HepG2 (cell line): ENCODE measurements around the gene CDK10. TPM values are rescaled to one million over a fixed set of nuclear protein-coding genes. Genes with fewer than 3 reads are reported as not detected.

Experiments
- CBX2 ChIP-seq, 2 experiments: fragments of 200-600 bp in 1 of 2; sonication (generic); formaldehyde crosslinking in 1 of 2; IDR thresholded peaks; 2 replicates each; pipeline versions ENCODE4 v1.7.0 to v1.8.1; 2018 to 2022; ENCODE audit warnings: low read depth in 2 of 2, low read length in 1 of 2, mild to moderate bottlenecking in 1 of 2, missing genetic modification reagents in 1 of 2
- CENPX ChIP-seq: sonication (generic); formaldehyde crosslinking; IDR thresholded peaks from 2 replicates; pipeline ENCODE4 v1.9.0; 2021; ENCODE audit warnings: mild to moderate bottlenecking, missing genetic modification reagents, moderate library complexity
- ELF1 ChIP-seq: sonication (generic); formaldehyde crosslinking; IDR thresholded peaks from 2 replicates; pipeline ENCODE4 v1.4.0; 2020; ENCODE audit warnings: missing genetic modification reagents
- ERF ChIP-seq: IDR thresholded peaks from 2 replicates; pipeline ENCODE4 v1.6.1; 2018; ENCODE audit warnings: missing biosample characterization, missing genetic modification reagents
- FOXK1 ChIP-seq: sonication (generic); formaldehyde crosslinking; IDR thresholded peaks from 2 replicates; pipeline ENCODE4 v1.4.0; 2020; ENCODE audit warnings: low read depth, missing genetic modification reagents, borderline replicate concordance
- GATAD1 ChIP-seq: IDR thresholded peaks from 2 replicates; pipeline ENCODE4 v1.6.1; 2016; ENCODE audit warnings: missing genetic modification reagents, missing compliant biosample characterization
- HHEX ChIP-seq: IDR thresholded peaks from 2 replicates; pipeline ENCODE4 v1.6.1; 2016; ENCODE audit warnings: control low read depth
- HMG20B ChIP-seq: conservative IDR thresholded peaks from 2 replicates; pipeline ENCODE4 v1.6.1; 2016; ENCODE audit warnings: missing genetic modification reagents, missing compliant biosample characterization
- POGK ChIP-seq: sonication (generic); formaldehyde crosslinking; conservative IDR thresholded peaks from 2 replicates; pipeline ENCODE4 v1.8.0; 2022; ENCODE audit warnings: mild to moderate bottlenecking, moderate library complexity, missing genetic modification reagents
- REXO4 ChIP-seq: sonication (generic); formaldehyde crosslinking; IDR thresholded peaks from 2 replicates; pipeline ENCODE4 v1.8.0; 2022; ENCODE audit warnings: missing genetic modification reagents, mild to moderate bottlenecking, borderline replicate concordance
- SALL2 ChIP-seq: sonication (generic); formaldehyde crosslinking; IDR thresholded peaks from 2 replicates; pipeline ENCODE4 v1.8.1; 2023; ENCODE audit warnings: mild to moderate bottlenecking, missing genetic modification reagents, inconsistent platforms
- SP5 ChIP-seq: IDR thresholded peaks from 2 replicates; pipeline ENCODE4 v1.6.1; 2016; ENCODE audit warnings: low read depth, borderline replicate concordance
- TSC22D2 ChIP-seq: sonication (generic); formaldehyde crosslinking; IDR thresholded peaks from 2 replicates; pipeline ENCODE4 v1.5.1; 2020; ENCODE audit warnings: missing genetic modification reagents, mild to moderate bottlenecking, borderline replicate concordance
- ZNF124 ChIP-seq: sonication (generic); formaldehyde crosslinking; IDR thresholded peaks from 2 replicates; pipeline ENCODE4 v1.4.0; 2020; ENCODE audit warnings: missing genetic modification reagents
- ZNF180 ChIP-seq: sonication (generic); formaldehyde crosslinking; IDR thresholded peaks from 2 replicates; pipeline ENCODE4 v1.4.0; 2020; ENCODE audit warnings: low read depth, missing genetic modification reagents, borderline replicate concordance
- ZNF605 ChIP-seq: sonication (generic); formaldehyde crosslinking; IDR thresholded peaks from 2 replicates; pipeline ENCODE4 v1.8.0; 2022; ENCODE audit warnings: mild to moderate bottlenecking, missing genetic modification reagents
- ZNF747 ChIP-seq: sonication (generic); formaldehyde crosslinking; IDR thresholded peaks from 2 replicates; pipeline ENCODE4 v1.8.1; 2023; ENCODE audit warnings: missing genetic modification reagents, mild to moderate bottlenecking, borderline replicate concordance
- ZNF780A ChIP-seq: sonication (generic); formaldehyde crosslinking; IDR thresholded peaks from 2 replicates; pipeline ENCODE4 v1.8.0; 2022; ENCODE audit warnings: mild to moderate bottlenecking, missing genetic modification reagents, moderate library complexity
- ZNF883 ChIP-seq: sonication (generic); formaldehyde crosslinking; IDR thresholded peaks from 2 replicates; pipeline ENCODE4 v1.5.1; 2020; ENCODE audit warnings: mild to moderate bottlenecking, missing genetic modification reagents; ENCODE audit errors: not compliant biosample characterization
- polyA plus RNA-seq, 8 experiments: library from polyadenylated mRNA; depleted of rRNA in 3 of 8; stranded (reverse) in 7 of 8; unstranded in 1 of 8; fragments of >200 nt; fragmentation: Illumina TruSeq in 4 of 8; extraction: Trizol in 4 of 8; gene quantifications; 2 replicates each; pipeline versions ENCODE4 v1.2.1 to v1.2.3, GENCODE V29; 2011 to 2016; ENCODE audit warnings: low read depth in 4 of 8, missing spikeins in 1 of 8, mixed read lengths in 1 of 8; ENCODE audit not compliant: insufficient read depth in 1 of 8
- total RNA-seq, 5 experiments: library from RNA; depleted of rRNA; stranded (reverse); fragments of >200 nt; fragmentation: Illumina TruSeq; extraction: Trizol; gene quantifications; 2 replicates each; pipeline ENCODE4 v1.2.3, GENCODE V29; 2016; ENCODE audit warnings: low read depth in 1 of 5
- TF ChIP-seq, protein P1 (sequence below): fragments of 450-650 bp; IDR thresholded peaks from 2 replicates; pipeline ENCODE4 v1.6.1; 2017
- TF ChIP-seq, protein P2 (sequence below): sonication (generic); formaldehyde crosslinking; IDR thresholded peaks from 2 replicates; pipeline ENCODE4 v1.4.0; 2020; ENCODE audit warnings: missing genetic modification reagents
- TF ChIP-seq, protein P3 (sequence below): sonication (generic); formaldehyde crosslinking; IDR thresholded peaks from 2 replicates; pipeline ENCODE4 v1.9.0; 2021; ENCODE audit warnings: missing genetic modification reagents, mild to moderate bottlenecking, borderline replicate concordance

The CDK10 gene
- total and polyA plus RNA-seq, 2 of the 13 experiments (the other 11 are each of a cell fraction or from before 2014, with no cell fraction given): 2.5 to 3.9 TPM

DNA sequence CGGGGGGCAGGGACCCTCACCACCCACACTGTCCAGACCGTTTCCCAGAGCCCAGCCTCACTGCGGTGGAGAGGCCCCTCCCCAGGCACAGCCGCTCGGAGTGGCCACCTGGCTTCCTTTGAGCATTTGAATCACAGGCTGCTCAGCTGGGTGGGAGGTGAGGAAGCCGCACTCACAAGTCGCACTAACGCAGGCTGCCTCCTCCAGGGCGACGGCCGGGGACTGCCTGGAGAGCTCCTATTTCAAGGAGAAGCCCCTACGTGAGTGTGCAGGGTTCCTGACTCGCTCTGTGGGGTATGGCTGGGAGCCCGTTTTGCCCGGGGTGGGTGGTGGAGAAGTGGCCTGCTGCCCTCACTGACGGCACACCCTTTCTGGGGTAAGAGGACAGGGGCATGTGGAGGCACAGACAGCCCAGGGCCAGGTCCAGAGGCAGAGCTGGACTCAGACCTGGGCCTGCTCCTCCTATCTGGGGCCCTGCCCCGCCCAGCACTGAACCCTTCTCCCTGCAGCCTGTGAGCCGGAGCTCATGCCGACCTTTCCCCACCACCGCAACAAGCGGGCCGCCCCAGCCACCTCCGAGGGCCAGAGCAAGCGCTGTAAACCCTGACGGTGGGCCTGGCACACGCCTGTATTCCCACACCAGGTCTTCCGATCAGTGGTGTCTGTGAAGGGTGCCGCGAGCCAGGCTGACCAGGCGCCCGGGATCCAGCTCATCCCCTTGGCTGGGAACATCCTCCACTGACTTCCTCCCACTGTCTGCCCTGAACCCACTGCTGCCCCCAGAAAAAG lies 8.8 kb downstream of the CDK10 start (continued):
- TF ChIP-seq POGK (CRISPR knock-in tag): no peak; the same call in 1 of the 2 replicates
- TF ChIP-seq GATAD1: peak; percentile 13; the same call in 1 of the 2 replicates
- peak; percentile 93 for TF ChIP-seq SP5 (CRISPR knock-in tag)
- TF ChIP-seq, protein P1, sequence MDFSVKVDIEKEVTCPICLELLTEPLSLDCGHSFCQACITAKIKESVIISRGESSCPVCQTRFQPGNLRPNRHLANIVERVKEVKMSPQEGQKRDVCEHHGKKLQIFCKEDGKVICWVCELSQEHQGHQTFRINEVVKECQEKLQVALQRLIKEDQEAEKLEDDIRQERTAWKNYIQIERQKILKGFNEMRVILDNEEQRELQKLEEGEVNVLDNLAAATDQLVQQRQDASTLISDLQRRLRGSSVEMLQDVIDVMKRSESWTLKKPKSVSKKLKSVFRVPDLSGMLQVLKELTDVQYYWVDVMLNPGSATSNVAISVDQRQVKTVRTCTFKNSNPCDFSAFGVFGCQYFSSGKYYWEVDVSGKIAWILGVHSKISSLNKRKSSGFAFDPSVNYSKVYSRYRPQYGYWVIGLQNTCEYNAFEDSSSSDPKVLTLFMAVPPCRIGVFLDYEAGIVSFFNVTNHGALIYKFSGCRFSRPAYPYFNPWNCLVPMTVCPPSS: no peak
- TF ChIP-seq ZNF780A: no peak
- peak; percentile 66; the same call in 1 of the 2 replicates for TF ChIP-seq ZNF747 (CRISPR knock-in tag)
- TF ChIP-seq ZNF605: no peak
- no peak for TF ChIP-seq CBX2 (IDR thresholded peaks at IDR 0.05; ENCODE audit: low read depth, low read length)
- TF ChIP-seq CBX2 (CRISPR knock-in tag; IDR thresholded peaks at IDR 0.05; ENCODE audit: low read depth): no peak
- TF ChIP-seq ZNF124 (CRISPR knock-in tag): no peak
- TF ChIP-seq HHEX: no peak
- TF ChIP-seq ERF (CRISPR knock-in tag): peak; percentile 62
- TF ChIP-seq CENPX (CRISPR knock-in tag): no peak
- no peak for TF ChIP-seq TSC22D2 (CRISPR knock-in tag)
- TF ChIP-seq SALL2 (CRISPR knock-in tag): 0 out of 2 replicates have a peak, but pooled peaks have one; percentile 18
- no peak for TF ChIP-seq REXO4 (CRISPR knock-in tag)
- no peak for TF ChIP-seq ZNF883 (CRISPR knock-in tag)
- 0 out of 2 replicates have a peak, but pooled peaks have one; percentile 22 for TF ChIP-seq ZNF180 (CRISPR knock-in tag)
- no peak for TF ChIP-seq HMG20B
- TF ChIP-seq, protein P2, sequence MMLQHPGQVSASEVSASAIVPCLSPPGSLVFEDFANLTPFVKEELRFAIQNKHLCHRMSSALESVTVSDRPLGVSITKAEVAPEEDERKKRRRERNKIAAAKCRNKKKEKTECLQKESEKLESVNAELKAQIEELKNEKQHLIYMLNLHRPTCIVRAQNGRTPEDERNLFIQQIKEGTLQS (CRISPR knock-in tag): no peak; the same call in 1 of the 2 replicates
- TF ChIP-seq, protein P3, sequence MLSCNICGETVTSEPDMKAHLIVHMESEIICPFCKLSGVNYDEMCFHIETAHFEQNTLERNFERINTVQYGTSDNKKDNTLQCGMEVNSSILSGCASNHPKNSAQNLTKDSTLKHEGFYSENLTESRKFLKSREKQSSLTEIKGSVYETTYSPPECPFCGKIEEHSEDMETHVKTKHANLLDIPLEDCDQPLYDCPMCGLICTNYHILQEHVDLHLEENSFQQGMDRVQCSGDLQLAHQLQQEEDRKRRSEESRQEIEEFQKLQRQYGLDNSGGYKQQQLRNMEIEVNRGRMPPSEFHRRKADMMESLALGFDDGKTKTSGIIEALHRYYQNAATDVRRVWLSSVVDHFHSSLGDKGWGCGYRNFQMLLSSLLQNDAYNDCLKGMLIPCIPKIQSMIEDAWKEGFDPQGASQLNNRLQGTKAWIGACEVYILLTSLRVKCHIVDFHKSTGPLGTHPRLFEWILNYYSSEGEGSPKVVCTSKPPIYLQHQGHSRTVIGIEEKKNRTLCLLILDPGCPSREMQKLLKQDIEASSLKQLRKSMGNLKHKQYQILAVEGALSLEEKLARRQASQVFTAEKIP: no peak
- TF ChIP-seq FOXK1: no peak
- TF ChIP-seq ELF1 (CRISPR knock-in tag): no peak
